IMR-90 (cell line): Measurements from ENCODE around the gene TMC7. TPM values are rescaled to one million over a fixed set of nuclear protein-coding genes. Genes with fewer than 3 reads are reported as not detected.
"Not testable (repeated sequence)": the region's sequence is repeated elsewhere in the genome, so short reads cannot be mapped to it uniquely, and the experiment has no call there.

Experiments used
- ATAC-seq: fragments of 200-7000 bp; cut with Tn5 transposase; 2 replicates; pipeline ENCODE4 v1.9.1; 2020; ENCODE audit warnings: low read depth, mild to moderate bottlenecking, moderate library complexity
- BruUV-seq: library from RNA; stranded (reverse); fragments of 400-500 nt; replicated peaks from 2 replicates; lab custom pipeline; 2021; lab: Mats Ljungman, UMichigan
- CTCF ChIA-PET: fragments of 300-600 bp; formaldehyde crosslinking; extraction: SDS; loops from one replicate; lab custom pipeline; 2021; ENCODE audit warnings: antibody characterized with exemption; lab: Yijun Ruan, JAX
- POLR2A ChIA-PET: fragments of 300-600 bp; sonication (Branson Sonifier 250); formaldehyde crosslinking; loops from one replicate; lab custom pipeline; 2022; ENCODE audit warnings: antibody characterized with exemption; ENCODE audit not compliant: unreplicated experiment; lab: Charles Lee
- DNase-seq: peaks from one replicate; pipeline ENCODE4 v3.0.0; 2013
- H2AFZ ChIP-seq: replicated peaks from 2 replicates; pipeline ENCODE3; 2013; ENCODE audit warnings: low read length, mild to moderate bottlenecking; ENCODE audit not compliant: poor library complexity
- H2AK5ac ChIP-seq: 2 replicates; pipeline ENCODE4 v1.6.1; 2013; ENCODE audit warnings: low read depth, low read length, inconsistent platforms
- H2AK9ac ChIP-seq: replicated peaks from 2 replicates; pipeline ENCODE3; 2013; ENCODE audit warnings: mild to moderate bottlenecking, low read depth, low read length, moderate library complexity; ENCODE audit not compliant: poor library complexity
- H2BK120ac ChIP-seq: 2 replicates; pipeline ENCODE4 v1.6.1; 2013; ENCODE audit warnings: low read depth, low read length, inconsistent platforms
- H2BK15ac ChIP-seq: 3 replicates; pipeline ENCODE4 v1.6.1; 2013; ENCODE audit warnings: low read depth, low read length, inconsistent platforms
- H2BK20ac ChIP-seq: 2 replicates; pipeline ENCODE4 v1.6.1; 2013; ENCODE audit warnings: low read depth, mild to moderate bottlenecking, inconsistent platforms, low read length, moderate library complexity
- H2BK5ac ChIP-seq: 2 replicates; pipeline ENCODE4 v1.6.1; 2013; ENCODE audit warnings: mild to moderate bottlenecking, low read depth, low read length, inconsistent platforms; ENCODE audit not compliant: poor library complexity, severe bottlenecking
- H3K14ac ChIP-seq: replicated peaks from 2 replicates; pipeline ENCODE4 v1.6.1; 2013; ENCODE audit warnings: low read depth, low read length, inconsistent platforms
- H3K18ac ChIP-seq: 2 replicates; pipeline ENCODE4 v1.6.1; 2013; ENCODE audit warnings: low read depth, low read length, control low read depth
- H3K23ac ChIP-seq: 2 replicates; pipeline ENCODE4 v1.6.1; 2013; ENCODE audit warnings: low read depth, low read length, inconsistent platforms
- H3K27ac ChIP-seq: 2 replicates; pipeline ENCODE4 v1.5.1; 2013; ENCODE audit warnings: mild to moderate bottlenecking, control low read depth, low read length; ENCODE audit not compliant: insufficient read depth
- H3K27me3 ChIP-seq: 2 replicates; pipeline ENCODE4 v1.6.1; 2013; ENCODE audit warnings: low read length; ENCODE audit not compliant: control insufficient read depth, insufficient read depth
- H3K36me3 ChIP-seq: 2 replicates; pipeline ENCODE4 v1.6.1; 2013; ENCODE audit warnings: low read length, mixed read lengths; ENCODE audit not compliant: control insufficient read depth, insufficient read depth
- H3K4ac ChIP-seq: 2 replicates; pipeline ENCODE4 v1.6.1; 2013; ENCODE audit warnings: low read depth, low read length, inconsistent platforms
- H3K4me1 ChIP-seq: 2 replicates; pipeline ENCODE4 v1.6.1; 2013; ENCODE audit warnings: low read length, mixed read lengths; ENCODE audit not compliant: control insufficient read depth, insufficient read depth
- H3K4me2 ChIP-seq: 2 replicates; pipeline ENCODE4 v1.6.1; 2013; ENCODE audit warnings: low read depth, mild to moderate bottlenecking, control low read depth, low read length, moderate library complexity
- H3K4me3 ChIP-seq: 2 replicates; pipeline ENCODE4 v1.5.1; 2013; ENCODE audit warnings: low read depth, mild to moderate bottlenecking, control low read depth, low read length, moderate library complexity; ENCODE audit not compliant: insufficient read depth
- H3K56ac ChIP-seq: 2 replicates; pipeline ENCODE4 v1.6.1; 2013; ENCODE audit warnings: low read length, inconsistent platforms; ENCODE audit not compliant: insufficient read depth; ENCODE audit errors: extremely low read depth
- H3K79me1 ChIP-seq, 2 experiments: 2 replicates each; pipeline ENCODE4 v1.6.1; 2013; ENCODE audit warnings: low read length in 2 of 2, inconsistent platforms in 1 of 2, low read depth in 1 of 2
- H3K9ac ChIP-seq: 2 replicates; pipeline ENCODE4 v1.6.1; 2013; ENCODE audit warnings: low read depth, low read length, control low read depth
- H3K9me1 ChIP-seq: 2 replicates; pipeline ENCODE4 v1.6.1; 2013; ENCODE audit warnings: low read length, inconsistent platforms; ENCODE audit not compliant: insufficient read depth
- H3K9me3 ChIP-seq: 2 replicates; pipeline ENCODE4 v1.6.1; 2013; ENCODE audit warnings: low read length; ENCODE audit not compliant: control insufficient read depth, insufficient read depth
- H4K20me1 ChIP-seq: 2 replicates; pipeline ENCODE4 v1.6.1; 2013; ENCODE audit warnings: low read length, inconsistent platforms; ENCODE audit not compliant: insufficient read depth
- H4K5ac ChIP-seq: 2 replicates; pipeline ENCODE4 v1.6.1; 2013; ENCODE audit warnings: mild to moderate bottlenecking, low read depth, low read length, control low read depth
- H4K8ac ChIP-seq, 2 experiments: 2 replicates each; pipeline ENCODE4 v1.6.1; 2013; ENCODE audit warnings: low read depth in 2 of 2, low read length in 2 of 2, control low read depth in 1 of 2, inconsistent platforms in 1 of 2
- H4K91ac ChIP-seq: 2 replicates; pipeline ENCODE4 v1.6.1; 2013; ENCODE audit warnings: low read depth, low read length, inconsistent platforms; ENCODE audit not compliant: insufficient read depth
- WGBS, 2 experiments: methylation state at CpG; one replicate each; pipeline versions ENCODE4 v1.1.5 to v1.1.7; 2013; ENCODE audit warnings: missing lambda C conversion rate in 2 of 2; ENCODE audit not compliant: insufficient read length in 1 of 2; ENCODE audit errors: extremely low coverage in 2 of 2; 5-methylcytosine and 5-hydroxymethylcytosine counted together
- dilution Hi-C: fragments of 300-500 bp; cut with HindIII; formaldehyde crosslinking; loops from one replicate; pipeline ENCODE4 v1.14.3; 2018; ENCODE audit warnings: low sequenced_read_pairs; ENCODE audit not compliant: unreplicated experiment
- in situ Hi-C: fragments of 300-500 bp; cut with MboI; formaldehyde crosslinking; loops from 3 replicates; pipeline ENCODE4 v1.14.3; 2019; ENCODE audit warnings: low sequenced_read_pairs, inconsistent platforms, mixed read lengths
- intact Hi-C: fragments of 100-400 bp; cut with micrococcal nuclease; formaldehyde crosslinking; loops from 2 replicates; pipeline ENCODE4 v1.10.0; 2022
- polyA plus RNA-seq, 3 experiments: library from polyadenylated mRNA; depleted of rRNA; stranded (reverse); fragments of >200 nt; gene quantifications; 2 replicates each; pipeline ENCODE4 v1.2.3, GENCODE V29; 2012; ENCODE audit warnings: low replicate concordance in 1 of 3
- total RNA-seq: library from RNA; depleted of rRNA; stranded (reverse); fragments of >200 nt; gene quantifications from 2 replicates; pipeline ENCODE4 v1.2.3, GENCODE V29; 2012

The TMC7 gene
- total and polyA plus RNA-seq, 2 of the 4 experiments (the other 2 are of a cell fraction) = 0.27 to 0.36 TPM

DNA sequence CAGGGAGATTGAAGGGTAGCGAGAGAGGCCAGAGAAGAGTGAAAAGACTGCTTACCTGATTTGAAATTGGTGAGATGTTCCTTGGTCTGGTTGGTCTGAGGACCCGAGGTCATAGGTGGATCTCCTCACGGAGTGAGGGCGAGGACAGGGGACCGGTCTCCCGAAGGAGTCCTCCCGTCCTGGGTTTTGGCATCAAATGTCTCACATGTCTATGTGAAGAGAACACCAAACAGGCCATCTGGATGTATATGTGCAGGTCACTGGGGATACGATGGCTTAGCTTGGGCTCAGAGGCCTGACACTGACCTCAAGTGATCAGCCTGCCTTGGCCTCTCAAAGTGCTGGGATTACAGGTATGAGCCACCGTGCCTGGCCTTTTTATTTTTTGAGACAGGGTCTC lies 13.3 kb downstream of the TMC7 start:
- H3K4me1 ChIP-seq, H3K9me3 ChIP-seq, H3K79me1 ChIP-seq, H2AK5ac ChIP-seq, H2BK15ac ChIP-seq, H3K14ac ChIP-seq, H2BK120ac ChIP-seq, H3K36me3 ChIP-seq, in situ Hi-C loops, H3K23ac ChIP-seq, H3K18ac ChIP-seq, CTCF ChIA-PET, H3K4me2 ChIP-seq, H4K5ac ChIP-seq, H3K4ac ChIP-seq, dilution Hi-C loops, H4K20me1 ChIP-seq, H2BK20ac ChIP-seq, H2BK5ac ChIP-seq, ATAC-seq, H4K91ac ChIP-seq, H3K27me3 ChIP-seq, POLR2A ChIA-PET, H3K4me3 ChIP-seq, H3K56ac ChIP-seq, DNase-seq, BruUV-seq, H2AK9ac ChIP-seq, H3K9me1 ChIP-seq, H3K9ac ChIP-seq, H3K27ac ChIP-seq, H2AFZ ChIP-seq, H4K8ac ChIP-seq: not testable (repeated sequence)
- 100% methylated on average over 1 of the region's 9 CpGs; no CpG with 5 or more reads in 1 of the 2 experiments for WGBS, 2 experiments
- intact Hi-C loops = loop anchor here (5.0 kb wide), 1 partner anchor 70 kb away; the partner anchor contains the start of gene COQ7
